ENCODE data around the gene MPC2.
"Not testable (repeated sequence)": the region's sequence is repeated elsewhere in the genome, so short reads cannot be mapped to it uniquely, and the experiment has no call there.

The MPC2 gene

GRCh38 chr1:167866739-167867414 is 70.0 kb downstream of the MPC2 start:
- H3K27ac ChIP-seq; DNase-seq (ENCODE audit: low read depth, low spot score): not testable (repeated sequence)

Measured in epithelial cell of prostate (primary cell).